Measurements from ENCODE around the gene INSRR. TPM values are rescaled to one million over a fixed set of nuclear protein-coding genes. Genes with fewer than 3 reads are reported as not detected.

Gene INSRR
- total RNA-seq, 1 donor from 2014 or later = not detected

DNA sequence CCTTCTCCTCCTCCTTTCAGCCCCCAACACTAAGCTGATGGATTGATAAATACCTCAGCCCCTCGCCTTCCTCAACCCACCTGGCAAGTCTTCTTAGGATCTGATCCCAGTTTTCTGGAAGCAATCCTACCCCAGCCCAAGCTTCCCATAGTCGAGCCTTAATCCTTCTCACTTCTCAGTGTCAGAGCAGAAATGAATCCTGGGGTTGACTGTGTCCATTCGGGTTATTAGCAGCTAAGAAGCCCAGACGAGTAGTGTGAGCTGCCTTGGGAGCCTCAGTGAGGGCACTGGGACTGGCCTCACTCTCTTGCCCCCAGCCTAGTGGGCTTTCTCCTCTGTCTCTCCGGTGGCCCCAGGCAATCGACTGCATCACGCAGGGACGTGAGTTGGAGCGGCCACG is 22.2 kb upstream of the INSRR start:
- TF ChIP-seq, protein P1, sequence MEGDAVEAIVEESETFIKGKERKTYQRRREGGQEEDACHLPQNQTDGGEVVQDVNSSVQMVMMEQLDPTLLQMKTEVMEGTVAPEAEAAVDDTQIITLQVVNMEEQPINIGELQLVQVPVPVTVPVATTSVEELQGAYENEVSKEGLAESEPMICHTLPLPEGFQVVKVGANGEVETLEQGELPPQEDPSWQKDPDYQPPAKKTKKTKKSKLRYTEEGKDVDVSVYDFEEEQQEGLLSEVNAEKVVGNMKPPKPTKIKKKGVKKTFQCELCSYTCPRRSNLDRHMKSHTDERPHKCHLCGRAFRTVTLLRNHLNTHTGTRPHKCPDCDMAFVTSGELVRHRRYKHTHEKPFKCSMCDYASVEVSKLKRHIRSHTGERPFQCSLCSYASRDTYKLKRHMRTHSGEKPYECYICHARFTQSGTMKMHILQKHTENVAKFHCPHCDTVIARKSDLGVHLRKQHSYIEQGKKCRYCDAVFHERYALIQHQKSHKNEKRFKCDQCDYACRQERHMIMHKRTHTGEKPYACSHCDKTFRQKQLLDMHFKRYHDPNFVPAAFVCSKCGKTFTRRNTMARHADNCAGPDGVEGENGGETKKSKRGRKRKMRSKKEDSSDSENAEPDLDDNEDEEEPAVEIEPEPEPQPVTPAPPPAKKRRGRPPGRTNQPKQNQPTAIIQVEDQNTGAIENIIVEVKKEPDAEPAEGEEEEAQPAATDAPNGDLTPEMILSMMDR (conservative IDR thresholded peaks at IDR 0.05; ENCODE audit: low read depth, low read length) = no peak
- DNase-seq (ENCODE audit: low read depth) = no peak
- H3K4me3 ChIP-seq (ENCODE audit: low read depth, low read length) = no peak overlapping the region

DNA sequence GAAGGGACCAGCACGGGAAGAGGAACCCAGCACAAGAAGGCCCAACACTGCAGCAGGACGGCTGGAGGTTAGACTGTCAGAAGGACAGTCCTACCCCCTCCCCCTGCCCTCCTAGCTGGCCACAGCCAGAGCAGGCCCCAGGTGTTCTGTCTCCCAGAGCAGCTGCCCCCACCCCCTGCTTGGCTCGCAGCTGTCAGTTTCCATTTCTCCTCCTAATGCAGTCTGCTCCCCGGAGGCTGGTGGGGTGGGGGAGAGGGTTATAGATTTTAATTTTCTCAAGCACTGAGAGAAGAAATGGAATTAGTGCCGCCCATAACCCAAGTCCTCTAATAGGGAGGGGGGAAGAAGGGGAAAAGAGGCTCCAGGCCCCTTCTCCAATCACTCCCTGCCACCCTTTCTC is 21.6 kb upstream of the INSRR start:
- TF ChIP-seq, protein P1 (conservative IDR thresholded peaks at IDR 0.05; ENCODE audit: low read depth, low read length) = no peak
- no peak for DNase-seq (ENCODE audit: low read depth)
- H3K4me3 ChIP-seq (ENCODE audit: low read depth, low read length) = no peak overlapping the region

DNA sequence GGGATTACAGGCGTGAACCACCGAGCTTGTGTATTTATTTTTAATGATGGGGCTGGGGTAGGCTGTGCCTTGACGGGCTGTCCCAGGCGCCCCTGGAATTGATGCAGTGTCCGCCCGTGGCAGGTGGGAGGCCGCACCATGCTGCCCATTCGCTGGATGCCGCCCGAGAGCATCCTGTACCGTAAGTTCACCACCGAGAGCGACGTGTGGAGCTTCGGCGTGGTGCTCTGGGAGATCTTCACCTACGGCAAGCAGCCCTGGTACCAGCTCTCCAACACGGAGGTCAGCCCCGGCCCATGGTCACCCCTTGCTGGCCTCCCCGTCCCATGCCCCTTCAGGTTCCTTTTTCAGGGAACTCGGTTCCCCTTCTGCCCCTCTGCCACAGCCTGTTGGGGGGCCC is 21.0 kb upstream of the INSRR start:
- H3K4me3 ChIP-seq (ENCODE audit: low read depth, low read length) = no peak overlapping the region
- TF ChIP-seq, protein P1 (conservative IDR thresholded peaks at IDR 0.05; ENCODE audit: low read depth, low read length) = no peak
- no peak for DNase-seq (ENCODE audit: low read depth)

DNA sequence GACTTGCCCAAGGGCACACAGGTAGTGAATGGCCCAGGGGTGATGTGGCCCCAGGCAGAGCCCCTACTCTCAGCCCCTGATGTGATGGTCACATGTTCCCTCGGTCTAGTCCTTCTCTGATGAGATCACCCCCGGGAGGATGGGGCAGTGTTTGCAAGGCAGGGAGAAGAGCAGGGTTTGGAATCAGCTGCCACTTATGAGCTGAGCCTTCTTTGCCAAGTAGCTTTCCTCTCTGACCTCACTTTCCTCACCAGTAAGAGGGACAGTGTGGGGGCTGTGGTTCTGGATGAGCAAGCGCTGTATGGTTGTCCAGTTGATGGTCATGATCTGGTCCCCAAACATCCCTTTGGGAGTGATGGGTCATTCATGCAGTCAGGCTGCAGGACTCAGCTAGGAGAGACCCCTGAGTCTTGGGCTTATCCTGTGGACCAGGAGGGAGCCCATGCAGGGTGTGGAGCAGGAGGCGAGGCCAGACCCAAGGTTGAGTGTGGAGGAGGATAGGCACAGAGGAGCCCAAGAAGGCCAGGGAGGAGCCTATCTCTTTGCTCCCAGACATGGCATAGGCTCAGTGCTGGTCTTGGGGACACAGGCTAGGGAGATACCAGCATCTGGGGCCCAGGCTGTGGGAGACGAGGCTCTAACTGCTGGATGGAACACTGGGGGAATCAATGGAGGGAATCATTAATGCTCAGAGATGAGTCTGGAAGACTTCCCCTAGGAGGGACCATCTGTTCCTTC is 18.7 kb upstream of the INSRR start:
- TF ChIP-seq, protein P1 (conservative IDR thresholded peaks at IDR 0.05; ENCODE audit: low read depth, low read length) = no peak
- no peak overlapping the region for H3K4me3 ChIP-seq (ENCODE audit: low read depth, low read length)
- DNase-seq (ENCODE audit: low read depth) = no peak

DNA sequence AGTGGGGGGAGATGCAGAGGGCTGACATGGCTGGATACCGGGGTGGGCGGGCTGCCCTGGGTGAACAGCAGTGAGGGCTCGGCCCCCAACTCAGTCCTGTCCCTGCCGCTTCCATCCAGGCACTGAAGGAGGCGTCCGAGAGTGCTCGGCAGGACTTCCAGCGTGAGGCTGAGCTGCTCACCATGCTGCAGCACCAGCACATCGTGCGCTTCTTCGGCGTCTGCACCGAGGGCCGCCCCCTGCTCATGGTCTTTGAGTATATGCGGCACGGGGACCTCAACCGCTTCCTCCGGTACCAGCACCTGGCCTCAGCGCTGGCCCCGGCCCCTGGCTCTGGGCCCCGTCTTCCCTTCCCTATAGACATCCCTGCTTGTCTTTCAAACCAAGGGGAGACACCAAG is 17.4 kb upstream of the INSRR start:
- TF ChIP-seq, protein P1 (conservative IDR thresholded peaks at IDR 0.05; ENCODE audit: low read depth, low read length) = no peak
- H3K4me3 ChIP-seq (ENCODE audit: low read depth, low read length) = no peak overlapping the region
- no peak for DNase-seq (ENCODE audit: low read depth)

DNA sequence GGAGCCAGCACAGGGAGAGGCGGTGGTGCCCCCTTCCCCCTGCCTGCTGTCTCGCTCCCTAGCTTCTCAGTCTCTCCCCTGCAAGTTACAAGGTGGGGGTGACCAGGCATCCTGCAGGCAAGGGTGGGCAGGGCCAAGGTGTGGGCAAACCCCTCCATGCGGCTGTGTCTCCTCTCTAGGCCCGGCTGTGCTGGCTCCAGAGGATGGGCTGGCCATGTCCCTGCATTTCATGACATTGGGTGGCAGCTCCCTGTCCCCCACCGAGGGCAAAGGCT is 16.4 kb upstream of the INSRR start:
- no peak overlapping the region for H3K4me3 ChIP-seq (ENCODE audit: low read depth, low read length)
- no peak for DNase-seq (ENCODE audit: low read depth)
- TF ChIP-seq, protein P1 (conservative IDR thresholded peaks at IDR 0.05; ENCODE audit: low read depth, low read length) = no peak

Measured in epithelial cell of proximal tubule (primary cell).